OCI-LY1 (cell line): ENCODE measurements around the gene SGCD.
"Not testable (repeated sequence)": the region's sequence is repeated elsewhere in the genome, so short reads cannot be mapped to it uniquely, and the experiment has no call there.

ENCODE experiments used
- EZH2 ChIP-seq: fragments of 200-600 bp; sonication (generic), shearing (Covaris generic); IDR thresholded peaks from 2 replicates; pipeline ENCODE4 v1.8.0; 2017; ENCODE audit warnings: borderline replicate concordance, mixed run types, mild to moderate bottlenecking, antibody characterized with exemption, low read length, moderate library complexity, mixed read lengths
- TF ChIP-seq, protein P1 (sequence below): fragments of 200-600 bp; sonication (generic), shearing (Covaris generic); IDR thresholded peaks from 2 replicates; pipeline ENCODE4 v1.5.1; 2017; ENCODE audit warnings: mild to moderate bottlenecking, antibody characterized with exemption, low read length, moderate library complexity, mixed read lengths

DNA sequence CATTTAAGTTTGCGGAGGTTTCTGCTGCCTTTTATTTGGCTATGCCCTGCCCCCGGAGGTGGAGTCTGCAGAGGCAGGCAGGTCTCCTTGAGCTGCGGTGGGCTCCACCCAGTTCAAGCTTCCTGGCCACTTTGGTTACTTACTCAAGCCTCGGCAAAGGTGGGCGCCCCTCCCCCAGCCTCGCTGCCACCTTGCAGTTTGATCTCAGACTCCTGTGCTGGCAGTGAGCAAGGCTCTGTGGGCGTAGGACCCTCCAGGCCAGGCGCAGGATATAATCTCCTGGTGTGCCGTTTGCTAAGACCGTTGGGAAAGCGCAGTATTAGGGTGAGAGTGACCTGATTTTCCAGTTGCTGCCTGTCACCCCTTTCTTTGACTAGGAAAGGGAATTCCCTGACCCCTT lies 283.6 kb downstream of the SGCD start:
- TF ChIP-seq, protein P1, sequence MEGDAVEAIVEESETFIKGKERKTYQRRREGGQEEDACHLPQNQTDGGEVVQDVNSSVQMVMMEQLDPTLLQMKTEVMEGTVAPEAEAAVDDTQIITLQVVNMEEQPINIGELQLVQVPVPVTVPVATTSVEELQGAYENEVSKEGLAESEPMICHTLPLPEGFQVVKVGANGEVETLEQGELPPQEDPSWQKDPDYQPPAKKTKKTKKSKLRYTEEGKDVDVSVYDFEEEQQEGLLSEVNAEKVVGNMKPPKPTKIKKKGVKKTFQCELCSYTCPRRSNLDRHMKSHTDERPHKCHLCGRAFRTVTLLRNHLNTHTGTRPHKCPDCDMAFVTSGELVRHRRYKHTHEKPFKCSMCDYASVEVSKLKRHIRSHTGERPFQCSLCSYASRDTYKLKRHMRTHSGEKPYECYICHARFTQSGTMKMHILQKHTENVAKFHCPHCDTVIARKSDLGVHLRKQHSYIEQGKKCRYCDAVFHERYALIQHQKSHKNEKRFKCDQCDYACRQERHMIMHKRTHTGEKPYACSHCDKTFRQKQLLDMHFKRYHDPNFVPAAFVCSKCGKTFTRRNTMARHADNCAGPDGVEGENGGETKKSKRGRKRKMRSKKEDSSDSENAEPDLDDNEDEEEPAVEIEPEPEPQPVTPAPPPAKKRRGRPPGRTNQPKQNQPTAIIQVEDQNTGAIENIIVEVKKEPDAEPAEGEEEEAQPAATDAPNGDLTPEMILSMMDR = not testable (repeated sequence)
- TF ChIP-seq EZH2 = not testable (repeated sequence)
